GM21737 (cell line): ENCODE data around the gene CCDC134.

ENCODE experiments used
- ATAC-seq: cut with Tn5 transposase; IDR thresholded peaks from one replicate; pipeline ENCODE4 v1.9.1; 2021; ENCODE audit warnings: mild to moderate bottlenecking, moderate library complexity; ENCODE audit not compliant: unreplicated experiment

CCDC134 gene

DNA sequence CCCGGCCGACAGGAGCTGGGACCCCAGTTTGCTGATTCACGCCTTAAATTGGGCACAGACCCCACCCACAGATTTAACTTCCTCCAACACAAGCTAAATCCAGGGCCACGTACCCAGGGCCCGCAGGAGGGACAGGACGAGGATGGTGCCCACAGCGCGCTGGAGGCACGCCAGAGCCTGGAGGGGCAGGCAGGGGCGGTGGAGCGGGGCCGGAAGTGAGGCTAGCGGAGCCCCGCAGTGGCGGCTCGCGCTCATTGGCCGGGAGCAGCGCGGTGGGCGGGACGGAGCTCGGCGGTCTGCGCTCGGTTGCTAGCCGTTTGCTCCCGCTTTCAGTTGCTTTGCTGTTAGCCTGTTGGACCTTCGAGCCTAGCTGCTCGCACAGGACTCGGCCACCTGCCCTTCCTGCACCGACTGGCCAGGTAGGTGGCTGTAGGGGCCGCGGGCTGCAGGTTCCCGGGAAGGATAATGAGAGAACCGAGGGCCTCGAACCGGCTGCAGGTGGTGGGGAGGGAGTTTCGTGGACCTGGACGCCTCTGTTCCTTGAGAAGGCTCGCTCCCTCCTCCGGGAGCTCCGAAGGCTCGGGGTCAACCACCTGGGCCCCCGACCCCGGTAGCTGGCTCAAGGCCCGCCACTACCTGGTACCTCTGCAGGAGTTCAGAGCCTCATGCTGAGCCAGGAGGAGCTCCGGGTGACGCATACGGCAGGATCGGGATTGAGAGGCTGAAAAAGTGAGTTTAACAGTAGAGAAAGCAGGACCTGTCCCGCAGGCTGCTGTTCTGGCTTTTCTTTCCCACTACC, at the start of gene CCDC134:
Gene CCDC134 (plus strand): TSS at position 332 of the 799 bp plus-strand sequence. CDS start 8,212 bp downstream, outside the sequence.
- peak; percentile 81 for ATAC-seq

DNA sequence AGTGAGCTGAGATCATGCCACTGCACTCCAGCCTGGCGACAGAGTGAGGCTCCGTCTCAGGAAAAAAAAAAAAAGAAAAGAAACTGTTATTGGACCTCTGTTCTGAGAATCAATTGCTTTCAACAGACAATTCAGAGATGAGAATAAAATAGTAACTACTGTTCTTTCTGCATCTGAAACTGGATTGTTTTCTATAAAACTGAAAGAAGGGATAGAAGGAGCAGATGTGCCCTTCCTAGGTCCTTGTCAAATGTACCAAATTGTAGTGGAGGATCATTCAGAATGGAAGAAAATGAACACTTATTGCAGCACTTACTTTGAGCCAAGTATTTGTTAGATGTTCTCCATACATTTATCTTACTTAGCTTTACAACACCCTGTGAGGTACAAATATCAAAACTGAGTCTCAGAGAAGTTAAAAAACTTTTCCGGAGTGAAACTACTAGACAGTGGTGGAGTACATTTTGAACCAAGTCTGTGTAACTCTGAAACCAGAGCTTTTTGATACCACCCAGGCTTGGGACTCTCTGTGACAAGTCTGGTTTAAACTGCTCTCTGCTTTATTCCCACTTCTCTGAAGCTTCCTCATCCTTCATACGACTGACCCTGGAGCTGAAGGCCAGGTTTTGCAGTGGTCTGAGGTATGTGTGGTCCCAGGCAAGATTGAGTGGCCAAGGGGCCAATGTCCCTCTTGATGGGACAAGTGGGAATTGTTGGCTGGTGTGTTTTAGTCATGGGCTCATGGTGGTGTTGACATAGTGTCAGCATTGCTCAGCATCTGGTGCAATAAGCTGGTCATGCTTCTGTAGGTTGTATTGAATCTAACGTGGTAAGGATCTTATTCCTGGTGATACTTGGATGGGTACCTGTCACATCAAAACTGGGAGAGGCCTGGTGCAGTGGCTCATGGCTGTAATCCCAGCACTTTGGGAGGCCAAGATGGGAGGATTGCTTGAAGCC, 48.2 kb upstream of the CCDC134 start:
- no peak for ATAC-seq

DNA sequence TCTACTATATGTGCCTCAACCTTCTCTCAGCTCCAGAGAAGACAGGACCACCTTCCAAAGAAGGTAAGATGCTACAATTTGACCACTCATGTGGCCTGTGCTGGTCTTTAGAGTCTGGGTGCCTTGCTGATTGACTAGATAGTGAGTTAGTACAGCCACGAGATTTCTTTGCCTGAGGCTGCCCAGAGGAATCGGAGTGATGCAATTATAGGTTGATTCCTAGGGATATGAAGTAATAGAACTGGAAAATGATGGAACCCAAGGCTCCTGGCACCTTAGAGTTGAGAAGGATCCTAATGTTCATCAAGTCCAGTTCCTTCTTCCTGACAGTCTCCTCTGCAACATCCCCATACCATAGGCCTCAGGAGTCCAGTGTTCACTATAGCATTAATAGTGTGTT, 46.5 kb upstream of the CCDC134 start:
- no peak for ATAC-seq

DNA sequence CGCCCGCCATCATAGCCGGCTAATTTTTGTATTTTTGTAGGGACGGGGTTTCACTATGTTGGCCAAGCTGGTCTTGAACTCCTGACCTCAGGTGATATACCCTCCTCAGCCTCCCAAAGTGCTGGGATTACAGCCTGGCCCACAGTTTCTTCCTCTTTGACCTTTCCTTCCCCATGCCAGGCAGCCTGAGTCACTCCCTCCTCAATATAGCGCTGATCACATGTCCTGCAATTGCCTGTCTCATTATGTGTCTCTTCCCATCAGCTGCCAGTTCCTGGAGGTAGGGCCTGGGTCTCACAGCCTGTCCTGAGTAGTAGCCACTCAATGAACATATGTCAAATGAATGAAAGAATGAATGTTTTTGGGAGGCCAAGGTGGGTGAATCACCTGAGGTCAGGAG, 43.0 kb upstream of the CCDC134 start:
- no peak for ATAC-seq

DNA sequence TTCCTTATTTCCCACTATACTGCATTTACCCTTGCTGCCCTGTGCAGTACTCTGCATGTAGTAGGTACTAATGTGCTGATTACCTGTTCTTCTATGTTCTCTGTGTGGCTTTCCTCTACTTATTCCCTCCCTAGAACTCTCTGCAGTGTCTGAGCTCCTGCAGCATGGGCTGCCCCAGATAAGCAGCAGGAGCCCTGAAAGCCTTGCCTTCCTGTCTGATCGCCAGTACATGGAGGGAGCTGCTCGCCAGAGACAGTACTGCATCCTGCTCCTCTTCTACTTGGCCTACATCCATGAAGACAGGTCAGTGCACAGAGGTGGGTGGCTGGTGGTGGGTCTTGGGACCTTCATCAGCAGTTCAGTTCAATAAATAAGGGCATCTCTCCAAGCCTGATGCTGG, 42.2 kb upstream of the CCDC134 start:
- ATAC-seq, result no peak

DNA sequence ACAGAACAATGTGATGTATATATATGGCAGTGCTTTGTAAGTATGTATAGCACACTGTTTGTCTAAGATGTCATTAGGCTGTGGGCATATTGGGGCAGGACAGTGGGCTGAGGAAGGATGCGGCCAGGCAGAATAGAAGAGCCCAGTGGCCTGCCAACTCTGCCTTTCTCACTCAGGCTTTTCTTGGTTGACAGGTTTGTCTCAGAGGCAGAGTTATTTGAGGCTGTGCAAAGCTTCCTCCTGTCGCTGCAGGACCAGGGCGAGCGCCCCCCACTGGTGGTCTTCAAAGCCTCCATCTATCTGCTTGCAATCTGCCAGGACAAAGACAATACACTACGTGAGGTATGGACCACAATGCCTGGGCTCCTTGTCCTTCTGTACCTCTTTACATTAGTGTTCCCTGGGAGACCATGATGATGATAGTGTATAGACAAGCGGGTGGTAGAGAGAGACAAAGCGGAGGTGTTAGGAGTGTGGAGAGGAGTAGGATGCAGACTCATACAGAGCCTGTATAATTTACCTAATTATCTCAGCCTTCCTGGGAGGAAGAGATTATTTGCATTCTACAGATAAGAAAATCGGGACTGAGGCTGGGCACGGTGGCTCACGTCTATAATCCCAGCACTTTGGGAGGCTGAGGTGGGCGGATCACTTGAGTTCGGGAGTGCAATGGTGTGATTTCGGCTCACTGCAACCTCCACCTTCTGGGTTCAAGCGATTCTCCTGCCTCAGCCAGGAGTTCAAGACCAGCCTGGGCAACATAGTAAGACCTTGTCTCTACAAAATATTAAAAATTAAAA, 37.3 kb upstream of the CCDC134 start:
- no peak for ATAC-seq

DNA sequence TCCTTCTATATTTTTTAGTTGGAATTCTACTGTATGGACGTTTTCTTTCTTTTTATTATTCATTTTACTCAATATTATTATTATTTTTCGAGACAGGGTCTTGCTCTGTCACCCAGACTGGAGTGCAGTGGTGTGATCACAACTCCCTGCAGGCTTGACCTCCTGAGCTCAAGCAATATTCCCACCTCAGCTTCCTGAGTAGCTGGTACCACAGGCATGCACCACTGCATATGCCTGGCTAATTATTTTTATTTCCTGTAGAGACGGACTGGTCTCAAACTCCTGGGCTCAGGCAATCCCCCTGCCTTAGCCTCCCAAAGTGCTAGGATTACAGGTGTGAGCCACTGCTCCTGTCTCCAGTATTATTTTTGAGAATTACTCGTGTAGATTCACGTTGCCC, 34.0 kb upstream of the CCDC134 start:
- no peak for ATAC-seq

DNA sequence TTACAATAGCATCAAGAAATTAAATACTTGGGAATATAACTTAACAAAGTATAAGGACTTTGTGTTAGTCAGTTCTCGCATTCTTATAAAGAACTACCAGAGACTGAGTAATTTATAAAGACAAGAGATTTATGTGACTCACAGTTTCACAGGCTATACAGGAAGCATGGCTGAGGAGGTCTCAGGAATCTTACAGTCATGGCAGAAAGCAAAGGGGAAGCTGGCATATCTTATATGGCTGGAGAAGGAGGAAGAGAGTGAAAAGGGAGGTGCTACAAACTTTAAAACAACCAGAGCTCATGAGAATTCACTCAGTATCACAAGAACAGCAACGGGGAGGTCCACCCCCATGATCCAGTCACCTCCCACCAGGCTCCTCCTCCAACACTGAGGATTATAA, 32.0 kb upstream of the CCDC134 start:
- no peak for ATAC-seq

DNA sequence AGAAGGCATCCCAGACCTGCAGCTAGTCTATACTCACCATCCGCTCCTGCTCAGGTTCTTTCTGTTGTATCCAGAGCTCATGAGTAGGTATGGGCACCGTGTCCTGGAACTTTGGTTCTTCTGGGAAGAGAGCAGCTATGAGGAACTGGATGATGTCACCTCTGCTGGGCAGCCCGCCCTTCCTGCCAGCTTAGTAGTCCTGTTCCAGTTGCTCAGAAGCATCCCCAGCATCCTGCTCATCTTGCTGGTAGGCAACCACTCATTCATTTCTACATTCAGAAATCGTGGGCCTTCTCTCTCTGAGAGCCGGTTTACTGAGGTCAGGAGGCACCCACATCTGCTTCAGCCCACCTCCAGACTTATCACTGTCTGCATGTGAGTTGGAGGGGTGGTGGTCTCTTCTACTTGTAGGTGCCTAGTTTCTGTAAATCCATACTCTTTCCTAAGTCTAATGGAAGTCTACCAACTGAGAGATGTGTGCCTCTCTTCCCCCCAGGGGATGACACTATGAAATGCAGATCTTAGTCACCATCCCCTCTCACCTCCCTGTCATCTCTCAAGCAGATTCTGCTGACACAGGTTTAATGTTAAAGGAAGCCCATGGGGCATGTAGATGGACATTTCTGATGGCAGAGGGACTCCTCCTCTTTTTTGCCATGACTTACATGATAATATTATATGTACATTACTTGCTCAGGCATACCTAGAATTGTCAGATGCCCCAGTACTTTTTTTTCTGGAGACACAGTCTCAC, 29.6 kb upstream of the CCDC134 start:
- no peak for ATAC-seq

DNA sequence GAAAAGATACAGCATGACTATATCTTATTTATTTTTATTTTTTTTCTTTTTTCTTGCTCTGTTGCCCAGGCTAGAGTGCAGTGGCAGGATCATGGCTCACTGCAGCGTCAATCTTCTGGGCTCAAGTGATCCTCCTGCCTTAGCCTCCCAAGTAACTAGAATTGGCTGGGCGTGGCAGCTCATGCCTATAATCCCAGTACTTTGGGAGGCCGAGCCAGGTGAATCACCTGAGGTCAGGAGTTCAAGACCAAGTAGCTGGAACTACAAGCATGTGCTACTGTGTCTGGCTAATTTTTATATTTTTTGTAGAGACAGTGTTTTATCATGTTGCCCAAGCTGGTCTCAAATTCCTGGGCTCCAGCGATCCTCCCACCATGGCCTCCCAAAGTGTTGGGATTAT, 28.3 kb upstream of the CCDC134 start:
- no peak for ATAC-seq

DNA sequence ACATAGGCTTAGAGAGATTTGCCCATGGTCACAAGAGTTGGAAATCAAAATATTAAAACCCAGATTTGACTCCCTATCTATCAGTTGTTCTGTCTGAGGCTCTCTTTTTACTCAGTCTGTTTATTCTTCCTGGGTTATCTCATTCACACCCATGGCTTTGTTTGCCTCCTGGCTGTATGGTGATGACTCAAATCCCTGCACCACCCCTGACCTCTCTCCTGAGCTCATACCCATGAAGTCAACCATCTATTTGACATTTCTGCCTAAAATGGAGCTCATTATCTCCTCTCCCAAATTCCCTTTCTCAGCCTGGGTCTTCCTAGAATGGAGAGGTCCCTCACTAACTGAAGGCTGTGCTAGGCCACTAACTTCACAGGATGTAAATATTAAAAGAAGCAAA, 27.8 kb upstream of the CCDC134 start:
- no peak for ATAC-seq

DNA sequence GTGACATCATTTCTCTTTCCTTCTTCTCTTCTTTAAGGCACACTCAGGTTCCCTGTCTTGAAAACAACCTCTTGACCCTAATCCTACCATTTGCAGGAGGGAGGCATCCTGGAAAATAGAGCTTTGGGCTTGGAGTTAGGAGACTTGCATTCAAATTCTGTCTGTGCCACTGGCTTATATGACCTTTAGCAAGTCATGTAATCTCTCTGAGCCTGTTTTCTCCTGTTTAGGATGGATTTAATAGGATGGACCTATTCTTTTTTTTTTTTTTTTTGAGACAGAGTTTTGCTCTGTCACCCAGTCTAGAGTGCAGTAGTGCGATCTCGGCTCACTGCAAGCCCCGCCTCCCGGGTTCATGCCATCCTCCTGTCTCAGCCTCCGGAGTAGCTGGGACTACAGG, 25.1 kb upstream of the CCDC134 start:
- no peak for ATAC-seq

DNA sequence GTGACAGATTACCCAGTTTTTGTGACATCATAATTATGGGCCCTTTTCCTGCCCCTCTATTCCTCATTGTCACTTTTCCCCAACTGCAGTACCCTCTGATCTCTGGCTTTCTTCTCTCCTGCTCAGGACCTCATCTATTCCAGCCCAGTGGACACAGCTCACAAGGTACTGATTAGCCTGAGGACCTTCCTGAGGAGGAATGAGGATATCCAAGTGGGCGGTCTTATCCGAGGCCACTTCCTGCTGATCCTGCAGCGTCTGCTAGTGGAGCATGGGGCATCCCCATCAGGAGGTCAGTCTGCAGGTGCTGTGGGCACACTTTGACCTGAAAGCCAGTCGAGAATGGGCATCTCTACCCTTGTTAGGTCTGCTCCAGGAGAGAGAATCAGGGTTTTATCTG, 24.5 kb upstream of the CCDC134 start:
- no peak for ATAC-seq

DNA sequence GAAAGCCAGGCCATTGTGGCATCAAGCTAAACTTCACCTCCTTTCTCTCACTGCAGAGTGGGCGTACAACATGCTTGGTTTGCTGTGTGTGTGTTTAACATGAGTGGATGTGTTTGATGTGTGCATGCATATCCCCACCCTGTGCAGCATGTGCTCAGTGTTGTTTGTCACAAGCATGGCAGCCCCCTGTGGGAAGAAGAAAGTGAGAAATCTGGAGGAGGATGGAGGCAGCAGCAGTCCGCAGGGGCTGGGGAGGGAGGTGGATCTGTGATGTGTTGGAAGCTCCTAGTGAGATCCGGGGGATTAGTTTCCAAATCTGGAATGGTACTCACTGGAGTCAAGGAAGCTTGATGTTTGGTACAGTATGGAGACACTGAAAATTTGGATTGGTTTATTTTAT, 24.1 kb upstream of the CCDC134 start:
- ATAC-seq, result no peak

DNA sequence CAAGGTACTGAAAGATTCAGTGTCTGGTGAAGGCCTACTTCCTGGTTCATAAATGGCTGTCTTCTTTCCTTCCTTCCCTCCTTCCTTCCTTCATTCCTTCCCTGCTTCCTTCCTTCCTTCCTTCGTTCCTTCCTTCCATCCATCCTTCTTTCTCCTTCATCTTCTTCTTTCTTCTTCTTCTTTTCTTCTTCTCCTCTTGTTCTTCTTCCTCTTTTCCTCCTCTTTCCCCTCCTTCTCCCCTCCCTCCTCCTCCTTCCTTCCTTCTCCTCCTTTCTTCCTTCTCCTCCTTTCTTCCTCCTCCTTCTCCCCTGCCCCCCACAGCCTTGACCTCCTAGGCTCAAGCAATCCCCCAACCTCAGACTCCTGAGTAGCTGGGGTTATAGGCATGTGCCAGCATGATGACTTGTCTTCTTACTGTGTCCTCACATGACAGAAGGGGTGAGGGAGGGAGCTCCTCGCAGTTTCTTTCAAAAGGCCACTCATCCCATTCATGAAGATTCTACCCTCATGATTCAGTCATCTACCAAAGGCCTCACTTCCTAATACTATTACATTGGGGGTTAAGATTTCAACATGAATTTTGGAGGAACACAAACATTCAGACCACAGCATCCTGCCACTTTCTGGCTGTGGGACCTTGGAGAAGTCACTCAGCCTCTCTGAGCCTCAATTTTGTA, 22.6 kb upstream of the CCDC134 start:
- no peak for ATAC-seq

DNA sequence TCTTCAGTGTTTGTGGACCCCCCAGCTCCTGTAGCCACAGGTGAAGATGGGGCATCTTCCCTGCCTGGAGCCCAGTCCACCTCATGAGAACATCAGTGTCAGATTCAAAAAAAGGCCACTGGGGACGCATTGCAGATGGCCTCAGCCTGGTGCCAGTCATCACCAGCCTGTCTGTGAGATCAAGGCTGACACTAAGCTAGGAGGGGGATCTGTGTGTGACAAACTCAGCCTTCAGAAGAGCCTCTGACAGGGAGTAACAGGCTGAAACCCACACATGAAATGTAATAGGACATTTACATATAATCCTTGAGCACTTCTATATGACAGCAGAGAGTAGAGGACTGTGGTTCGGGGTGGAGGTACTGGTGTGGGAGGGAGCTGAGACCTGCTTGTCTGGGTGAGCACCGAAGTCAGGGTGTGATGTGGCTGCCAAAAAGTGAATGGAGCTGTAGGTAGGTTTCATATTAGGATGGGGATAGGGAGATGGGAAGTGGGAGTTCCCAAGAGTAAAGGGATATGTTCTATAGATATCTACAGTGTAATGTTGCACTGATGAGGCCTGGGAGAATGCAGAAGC, 20.5 kb upstream of the CCDC134 start:
- ATAC-seq, result no peak

DNA sequence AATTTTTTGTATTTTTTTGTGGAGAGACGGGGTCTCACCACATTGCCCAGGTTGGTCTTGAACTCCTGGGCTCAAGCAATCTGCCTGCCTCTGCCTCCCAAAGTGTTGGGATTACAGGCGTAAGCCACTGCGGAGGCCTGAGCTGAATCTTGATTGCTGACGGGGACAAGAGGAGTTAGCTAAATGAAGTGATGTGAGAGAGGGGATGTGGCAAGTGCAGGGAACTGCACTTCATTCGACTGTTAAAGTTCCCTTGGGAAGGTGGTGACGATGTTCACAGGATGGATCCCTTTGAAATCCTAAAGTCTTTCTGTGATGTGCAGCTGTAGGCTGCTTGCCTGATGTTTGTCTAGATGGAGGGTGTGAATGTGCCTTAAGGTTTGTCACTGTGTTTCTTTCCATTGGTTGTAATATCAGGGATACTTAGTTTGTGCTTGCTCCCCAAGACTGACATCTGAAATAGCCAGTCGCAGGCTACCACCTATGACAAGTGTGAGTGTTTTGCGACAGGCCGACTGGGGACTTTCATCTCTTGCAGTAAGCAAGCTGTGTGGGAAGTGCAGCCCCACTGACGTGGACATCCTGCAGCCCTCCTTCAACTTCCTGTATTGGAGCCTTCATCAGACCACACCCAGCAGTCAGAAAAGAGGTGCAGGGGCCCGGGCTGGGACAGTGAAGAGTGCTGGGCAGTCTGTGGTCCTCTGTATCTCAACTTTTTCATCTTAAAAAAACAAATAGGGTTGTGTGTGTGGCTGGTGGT, 19.6 kb upstream of the CCDC134 start:
- peak; percentile 85 for ATAC-seq

DNA sequence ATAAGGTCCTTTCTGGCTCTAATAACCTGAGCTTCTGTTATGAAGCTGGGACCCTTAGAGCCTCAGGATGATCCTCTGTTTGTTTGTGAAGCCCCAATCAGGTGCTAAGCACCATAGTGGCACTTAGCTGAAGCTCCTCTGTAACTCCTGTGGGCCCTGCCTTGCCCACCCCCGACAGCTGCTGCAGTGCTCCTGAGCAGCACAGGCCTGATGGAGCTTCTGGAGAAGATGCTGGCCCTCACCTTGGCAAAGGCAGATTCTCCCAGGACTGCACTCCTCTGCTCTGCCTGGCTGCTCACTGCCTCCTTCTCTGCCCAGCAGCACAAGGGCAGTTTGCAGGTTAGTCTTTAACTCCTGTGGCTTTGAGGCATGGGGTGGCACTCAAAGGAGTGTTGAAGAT, 19.0 kb upstream of the CCDC134 start:
- ATAC-seq, result peak; percentile 9

DNA sequence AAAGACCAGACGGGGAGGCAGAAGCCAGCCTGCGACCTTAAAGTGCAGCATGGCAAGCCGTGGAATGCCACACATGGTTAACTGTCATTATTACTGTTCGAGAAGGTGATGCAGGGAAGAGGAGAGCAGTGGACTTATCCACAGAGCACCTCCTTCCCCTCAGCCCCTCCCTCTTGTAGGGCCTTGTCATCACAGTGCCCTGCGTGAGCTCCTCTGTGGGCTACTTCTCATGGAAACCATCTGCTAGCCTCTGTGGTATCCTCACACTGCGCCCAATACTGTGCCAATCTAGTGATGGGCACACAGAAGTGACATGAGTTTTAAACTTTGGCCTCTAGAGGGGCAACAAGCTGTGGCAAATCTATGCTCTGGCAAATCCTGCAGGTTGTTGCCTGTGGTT, 18.2 kb upstream of the CCDC134 start:
- no peak for ATAC-seq
